Esophagus muscularis mucosa (tissue), 4 donors: Measurements from ENCODE around the gene HLA-F. TPM values are rescaled to one million over a fixed set of nuclear protein-coding genes. Genes with fewer than 3 reads are reported as not detected.

ENCODE experiments used
- DNase-seq: peaks from one replicate; pipeline ENCODE4 v3.0.0-alpha.2; 2017; ENCODE audit errors: extremely low spot score
- H3K27ac ChIP-seq, 4 donors: fragments of 200-600 bp; sonication (generic); replicated peaks in 1 of 4; 1 replicate in 3 of 4; 2 replicates in 1 of 4; pipeline ENCODE4 v1.5.1; 2016 to 2019; ENCODE audit warnings: mild to moderate bottlenecking in 1 of 4
- H3K27me3 ChIP-seq, 4 donors: fragments of 200-600 bp; sonication (generic); one replicate each; pipeline versions ENCODE4 v1.5.1 to v1.6.0; 2016 to 2019
- H3K36me3 ChIP-seq, 4 donors: fragments of 200-600 bp; sonication (generic); one replicate each; pipeline ENCODE4 v1.5.1; 2016 to 2019
- H3K4me1 ChIP-seq, 4 donors: fragments of 200-600 bp; sonication (generic); one replicate each; pipeline ENCODE4 v1.5.1; 2016 to 2019
- H3K4me3 ChIP-seq, 4 donors: fragments of 200-600 bp; sonication (generic); 1 replicate in 2 of 4; 2 replicates in 2 of 4; pipeline ENCODE4 v1.5.1; 2016 to 2019; ENCODE audit warnings: mild to moderate bottlenecking in 4 of 4, moderate library complexity in 1 of 4
- H3K9me3 ChIP-seq, 4 donors: fragments of 200-600 bp; sonication (generic); 1 replicate in 3 of 4; 2 replicates in 1 of 4; pipeline ENCODE4 v1.5.1; 2016 to 2019
- CTCF ChIP-seq, 3 experiments: fragments of 200-600 bp in 2 of 3; fragments of 450-650 bp in 1 of 3; sonication (generic) in 2 of 3; IDR thresholded peaks; one replicate each; pipeline ENCODE4 v1.5.1; 2017 to 2019; ENCODE audit warnings: antibody characterized with exemption in 3 of 3, mild to moderate bottlenecking in 2 of 3, moderate library complexity in 1 of 3
- EP300 ChIP-seq: sonication (generic); formaldehyde crosslinking; IDR thresholded peaks from one replicate; pipeline ENCODE4 v1.6.1; 2017; ENCODE audit warnings: antibody characterized with exemption
- POLR2A ChIP-seq: fragments of 450-650 bp; IDR thresholded peaks from one replicate; pipeline ENCODE4 v1.6.1; 2017; ENCODE audit warnings: antibody characterized with exemption, moderate library complexity, mild to moderate bottlenecking, low read depth
- POLR2AphosphoS5 ChIP-seq, 2 donors: sonication (generic); formaldehyde crosslinking; IDR thresholded peaks; one replicate each; pipeline ENCODE4 v1.6.1; 2017; ENCODE audit warnings: antibody characterized with exemption in 2 of 2
- WGBS: methylation state at CpG from one replicate; pipeline ENCODE4 v1.1.5; 2018; 5-methylcytosine and 5-hydroxymethylcytosine counted together
- intact Hi-C: fragments of 100-400 bp; cut with DNase I; formaldehyde crosslinking; loops from one replicate; pipeline ENCODE4 v1.15.1; 2023
- total RNA-seq, 4 donors: library from RNA; depleted of rRNA; stranded (reverse); fragments of >200 nt; gene quantifications; one replicate each; pipeline versions ENCODE4 v1.1.0 to v1.2.1, GENCODE V29; 2016

Gene HLA-F
- total RNA-seq, 4 donors from 2014 or later = 36.1 to 69.6 (median 52.8) TPM

DNA sequence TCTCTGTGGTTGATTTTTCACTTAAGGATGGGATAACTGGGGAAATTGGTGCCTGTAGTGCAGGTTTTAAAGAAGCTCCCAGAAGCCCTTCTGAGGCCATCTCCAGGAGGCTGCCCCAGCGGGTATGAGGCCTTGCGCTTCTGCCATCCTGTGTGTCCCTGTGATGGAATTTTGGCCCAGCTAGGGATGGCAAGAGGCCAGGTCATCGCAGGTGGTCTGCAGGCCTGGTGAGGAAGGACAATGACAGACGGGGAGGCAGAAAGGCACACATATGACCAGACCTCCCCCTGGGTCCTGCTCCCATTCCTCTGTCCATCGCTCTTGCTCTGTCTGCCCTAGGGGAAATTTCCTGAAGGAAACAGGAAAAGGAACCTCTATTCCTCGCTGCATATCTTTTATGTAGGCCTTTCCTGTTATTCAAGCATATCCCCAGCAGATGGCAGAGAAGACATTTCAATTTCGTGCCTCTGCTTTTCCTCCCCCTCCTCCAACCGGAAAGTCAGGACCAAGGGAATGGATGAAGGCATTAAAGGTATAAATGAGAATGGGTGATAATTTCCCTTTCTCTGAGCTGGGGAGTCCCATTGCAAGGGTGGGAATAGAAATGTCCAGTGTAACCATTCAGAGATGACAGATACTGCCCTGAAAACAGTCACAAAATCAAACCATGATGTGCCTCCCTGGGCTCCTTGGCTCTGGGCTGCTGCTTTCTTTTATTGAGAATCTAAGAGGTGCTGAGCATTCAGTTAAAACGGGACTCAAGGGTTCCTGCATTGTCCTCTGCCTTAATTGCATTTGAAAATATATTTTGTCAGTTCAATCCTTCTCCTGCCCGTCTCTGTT lies 17.6 kb upstream of the HLA-F start:
- H3K9me3 ChIP-seq = no peaks in the 10 kb centered on the region
- H3K27me3 ChIP-seq = peaks cover 0 to 46% (median 6%) of the 10 kb centered on the region in 4 donors
- intact Hi-C loops = loop anchor here (2.0 kb wide), 1 partner anchor 129 kb away; no protein-coding TSS in a partner anchor
- H3K27ac ChIP-seq = no peak overlapping the region
- H3K36me3 ChIP-seq = no peaks in the 10 kb centered on the region
- TF ChIP-seq CTCF (IDR thresholded peaks at IDR 0.05) = peak; percentile 62 to 74 (median 67)
- no peak for TF ChIP-seq EP300
- no peak for TF ChIP-seq POLR2A
- TF ChIP-seq POLR2AphosphoS5 (IDR thresholded peaks at IDR 0.05) = peak in 1 of 2 donors; percentile 18
- WGBS = 31% methylated on average over 10 of the region's 10 CpGs
- no peak for DNase-seq
- no peak overlapping the region for H3K4me3 ChIP-seq
- no peaks in the 10 kb centered on the region for H3K4me1 ChIP-seq

GRCh38 chr6:29708432-29709179 lies 14.6 kb upstream of the HLA-F start:
- no peak overlapping the region for H3K27ac ChIP-seq
- H3K9me3 ChIP-seq = no peaks in the 10 kb centered on the region
- H3K4me3 ChIP-seq = no peak overlapping the region
- no peak for DNase-seq
- H3K27me3 ChIP-seq = peaks cover 0 to 29% (median 3%) of the 10 kb centered on the region in 4 donors
- no peak for TF ChIP-seq CTCF (IDR thresholded peaks at IDR 0.05)
- no peak for TF ChIP-seq POLR2A
- no peak for TF ChIP-seq POLR2AphosphoS5 (IDR thresholded peaks at IDR 0.05)
- no peak for TF ChIP-seq EP300
- no peaks in the 10 kb centered on the region for H3K36me3 ChIP-seq
- WGBS = 63% methylated on average over 11 of the region's 11 CpGs
- no peaks in the 10 kb centered on the region for H3K4me1 ChIP-seq
- intact Hi-C loops = no loop called here

GRCh38 chr6:29709188-29709587 lies 14.0 kb upstream of the HLA-F start:
- Histone ChIP-seq H3K36me3 (no peaks in the 10 kb centered on the region), H3K27ac (no peak overlapping the region), H3K4me1 (no peaks in the 10 kb centered on the region), H3K9me3 (no peaks in the 10 kb centered on the region), H3K4me3 (no peak overlapping the region), H3K27me3 (peaks cover 0 to 26% (median 3%) of the 10 kb centered on the region in 4 donors)
- WGBS = 42% methylated on average over 4 of the region's 4 CpGs
- no peak for DNase-seq
- TF ChIP-seq POLR2A (no peak), EP300 (no peak), POLR2AphosphoS5 (IDR thresholded peaks at IDR 0.05) (no peak), CTCF (IDR thresholded peaks at IDR 0.05) (no peak)
- intact Hi-C loops = no loop called here

- Histone ChIP-seq H3K27me3 (peaks cover 0 to 26% (median 3%) of the 10 kb centered on the region in 4 donors), H3K9me3 (no peaks in the 10 kb centered on the region), H3K36me3 (no peaks in the 10 kb centered on the region), H3K4me3 (no peak overlapping the region), H3K27ac (no peak overlapping the region), H3K4me1 (no peaks in the 10 kb centered on the region)
- 85% methylated on average over 5 of the region's 8 CpGs for WGBS
- intact Hi-C loops = no loop called here
- no peak for TF ChIP-seq EP300
- no peak for TF ChIP-seq POLR2A
- no peak for TF ChIP-seq CTCF (IDR thresholded peaks at IDR 0.05)
- TF ChIP-seq POLR2AphosphoS5 (IDR thresholded peaks at IDR 0.05) = no peak
- no peak for DNase-seq
Observed at GRCh38 chr6:29710281-29710941, 12.8 kb upstream of the HLA-F start.
